AML-193 (cell line): ENCODE data around the gene LDB3.

ENCODE experiments used
- DNase-seq, 2 experiments: peaks; one replicate each; lab custom pipeline; 2025; lab: John Stamatoyannopoulos, UW

Gene LDB3

DNA sequence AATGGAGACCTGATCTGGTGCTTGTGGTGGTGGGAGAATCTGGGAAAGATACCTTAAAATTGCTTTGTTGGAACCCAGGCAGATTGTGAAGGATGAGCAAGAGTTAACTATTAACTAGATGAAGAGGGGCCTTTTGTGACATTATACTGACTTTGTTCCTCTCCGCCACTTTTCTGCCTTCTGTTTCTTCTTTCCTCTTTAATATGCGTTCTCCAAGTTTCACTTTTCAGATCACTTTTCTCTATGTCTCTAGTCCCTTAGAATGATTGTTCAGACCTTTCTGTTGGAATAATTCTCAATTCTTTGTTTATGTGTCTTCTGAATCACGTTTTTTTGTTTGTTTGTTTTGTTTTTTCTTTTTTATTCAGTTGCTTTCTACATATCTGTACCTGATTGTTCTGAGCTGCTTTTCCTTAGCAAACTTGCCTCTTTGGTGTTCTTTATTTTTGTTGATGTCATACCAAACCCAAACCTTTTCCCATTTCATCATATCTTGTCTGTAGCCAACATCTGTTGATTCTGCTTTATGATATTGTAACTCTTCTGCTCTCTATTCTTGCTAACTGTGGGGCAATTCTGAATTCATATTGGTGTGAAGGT is 90.9 kb downstream of the LDB3 start:
- peak; percentile 42 to 43 for DNase-seq

DNA sequence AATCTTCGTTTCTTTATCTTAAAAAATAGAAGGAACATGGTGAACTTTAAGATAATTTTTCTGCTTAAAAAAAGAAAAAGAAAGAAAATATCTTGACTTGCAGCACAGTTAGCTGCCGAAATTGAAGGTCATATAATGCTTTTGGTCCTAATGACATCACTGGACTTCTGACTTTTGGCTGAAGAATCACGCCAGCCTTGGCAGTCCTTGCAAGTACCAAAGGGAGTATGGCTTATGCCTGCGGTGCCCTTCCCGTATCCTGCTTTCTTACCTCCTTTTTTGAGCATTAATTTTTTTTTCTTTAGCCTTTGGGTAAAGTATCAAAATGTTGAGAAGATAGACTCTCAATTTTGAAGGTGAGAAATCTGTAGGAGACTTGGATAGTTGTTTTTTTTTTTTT is 95.1 kb downstream of the LDB3 start:
- no peak for DNase-seq

DNA sequence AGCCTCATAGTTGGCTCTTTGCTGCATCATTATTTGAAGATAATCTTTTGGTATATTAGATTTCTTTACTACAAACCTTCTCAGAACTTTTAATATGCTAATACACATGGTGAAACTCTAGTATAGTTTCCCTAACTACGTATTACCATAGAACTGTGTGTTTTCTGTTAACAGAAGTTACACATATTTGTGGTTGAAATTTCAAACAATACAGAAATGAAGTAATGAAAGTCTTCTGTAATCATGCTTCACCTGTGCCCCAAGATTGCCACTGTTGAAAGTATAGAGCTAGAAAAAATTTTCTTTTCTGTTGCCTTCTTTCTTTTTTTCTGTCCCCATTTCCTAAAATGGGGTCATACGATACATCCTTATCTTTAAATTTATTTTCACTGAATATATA is 97.2 kb downstream of the LDB3 start:
- peak; percentile 12 to 24 for DNase-seq

DNA sequence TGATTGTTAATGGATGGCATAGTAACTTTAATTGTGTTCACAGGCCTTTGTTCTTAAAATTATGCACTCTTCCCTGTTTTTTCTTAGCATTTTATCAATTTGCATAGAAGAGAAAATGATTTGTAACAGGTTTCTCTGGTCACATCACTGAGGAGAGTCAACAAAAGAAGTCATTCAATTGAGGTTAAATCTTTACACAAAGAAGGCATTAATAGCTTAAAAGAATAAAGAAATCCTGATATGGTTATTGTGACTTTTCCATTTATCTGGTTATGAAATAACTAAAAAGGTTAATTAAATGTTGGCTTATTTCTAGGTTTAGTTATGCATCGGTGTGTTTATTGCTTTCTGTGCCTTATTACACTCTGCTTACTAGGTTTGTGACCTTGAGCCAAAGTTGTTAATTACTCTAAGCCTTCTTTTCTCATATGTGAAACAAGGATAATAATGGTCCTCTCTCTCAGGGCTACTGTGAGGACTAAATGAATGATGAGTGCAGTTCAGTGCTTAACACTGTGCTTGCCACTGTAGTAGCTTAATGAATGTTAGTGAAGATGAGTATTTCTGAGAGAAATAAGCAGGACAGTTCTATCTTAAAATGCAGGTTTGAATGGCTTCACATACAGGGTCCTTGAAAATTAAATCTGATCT is 100.2 kb downstream of the LDB3 start:
- no peak for DNase-seq

DNA sequence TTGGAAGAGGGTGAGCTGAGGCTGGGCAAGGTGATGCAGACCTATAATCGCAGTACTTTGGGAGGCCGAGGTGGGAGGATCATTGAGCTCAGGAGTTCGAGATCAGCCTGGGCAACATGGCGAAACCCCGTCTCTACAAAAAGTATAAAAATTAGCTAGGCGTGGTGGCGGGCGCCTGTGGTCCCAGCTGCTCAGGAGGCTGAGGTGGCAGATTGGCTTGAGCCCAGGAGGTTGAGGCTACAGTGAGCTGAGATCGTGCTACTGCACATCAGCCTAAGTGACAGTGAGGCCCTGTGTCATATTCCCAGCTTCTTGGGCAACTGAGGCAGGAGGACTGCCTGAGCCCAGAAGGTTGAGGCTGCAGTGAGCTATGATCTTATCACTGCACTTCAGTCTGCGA is 101.7 kb downstream of the LDB3 start:
- DNase-seq, result no peak

DNA sequence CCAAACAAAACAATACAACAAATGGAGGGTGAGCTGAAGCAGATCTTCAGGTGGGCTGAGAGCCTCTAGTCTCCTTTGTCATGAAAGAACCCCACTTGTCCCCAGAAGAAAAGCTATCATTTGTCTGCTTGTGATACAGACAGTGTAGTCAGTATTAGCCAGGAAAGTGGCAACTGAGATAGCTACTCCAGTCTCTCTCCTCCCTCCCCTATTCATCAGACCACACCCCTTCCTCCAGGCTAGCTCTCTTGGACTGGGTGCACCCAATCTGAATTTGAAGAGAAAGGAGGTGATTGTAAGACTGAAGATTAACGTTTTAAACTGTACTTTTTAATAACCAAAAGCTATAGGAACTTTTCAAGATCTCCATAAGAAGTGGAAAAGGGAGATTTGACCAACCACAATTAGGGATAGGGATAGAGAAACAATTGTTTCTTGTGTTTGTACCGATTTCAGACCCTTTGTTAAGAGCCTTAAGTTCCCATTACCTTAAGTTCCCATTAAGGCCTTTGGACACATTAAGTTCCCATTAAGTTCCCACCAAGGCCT is 102.2 kb downstream of the LDB3 start:
- no peak for DNase-seq

DNA sequence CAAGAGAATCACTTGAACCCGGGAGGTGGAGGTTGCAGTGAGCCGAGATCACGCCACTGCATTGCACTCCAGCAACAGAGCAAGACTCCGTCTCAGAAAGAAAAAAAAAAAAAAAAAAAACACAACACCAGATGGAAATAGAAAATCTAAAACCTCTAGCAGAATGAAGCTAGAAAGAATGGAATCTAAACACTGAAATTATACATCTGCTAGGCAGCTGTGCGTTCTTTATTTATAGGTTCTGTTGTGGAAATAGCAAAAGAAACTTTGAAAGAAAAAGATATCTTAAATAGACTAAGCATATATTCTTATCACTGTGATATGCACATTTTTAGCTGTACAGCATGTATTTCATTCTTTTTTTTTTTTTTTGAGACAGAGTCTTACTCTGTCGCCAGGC is 105.2 kb downstream of the LDB3 start:
- DNase-seq, result no peak

DNA sequence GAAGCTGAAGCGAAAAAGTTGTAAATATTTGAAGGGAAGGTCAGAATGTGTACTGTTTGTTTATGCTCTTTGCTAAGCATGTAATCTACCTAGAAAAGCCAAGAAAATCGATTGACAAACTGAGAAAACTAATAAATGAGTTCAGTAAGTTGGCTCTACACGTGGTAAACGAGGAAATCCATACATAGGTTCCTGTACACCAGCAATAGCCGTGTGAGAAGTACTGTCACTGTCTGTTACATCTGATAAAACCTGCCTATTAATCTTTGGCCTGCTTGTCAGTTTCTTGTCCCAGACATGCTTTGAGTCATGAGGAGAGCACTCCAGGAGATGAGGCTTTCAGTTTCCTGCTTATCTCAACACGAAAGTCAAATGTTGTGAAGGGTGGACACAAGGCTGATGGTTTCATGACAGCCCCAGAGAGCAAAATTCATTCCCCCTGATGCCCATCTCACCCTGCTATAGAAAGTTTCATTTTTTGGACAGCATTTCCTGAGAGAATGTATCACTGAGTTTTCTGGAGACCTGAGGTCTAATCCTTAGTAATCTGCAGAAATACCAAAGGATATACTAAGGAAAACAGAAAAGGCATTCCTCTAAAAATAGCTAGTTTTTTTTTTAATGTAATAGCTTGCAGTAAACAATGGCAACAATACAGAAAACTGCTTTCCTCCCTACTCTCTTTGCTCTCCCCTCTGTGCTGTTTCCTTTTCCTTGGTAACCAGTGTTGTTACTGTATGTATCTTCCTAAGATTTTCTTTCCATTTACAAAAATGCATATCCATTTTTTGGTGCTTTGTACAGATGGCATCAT is 107.0 kb downstream of the LDB3 start:
- DNase-seq, result no peak

DNA sequence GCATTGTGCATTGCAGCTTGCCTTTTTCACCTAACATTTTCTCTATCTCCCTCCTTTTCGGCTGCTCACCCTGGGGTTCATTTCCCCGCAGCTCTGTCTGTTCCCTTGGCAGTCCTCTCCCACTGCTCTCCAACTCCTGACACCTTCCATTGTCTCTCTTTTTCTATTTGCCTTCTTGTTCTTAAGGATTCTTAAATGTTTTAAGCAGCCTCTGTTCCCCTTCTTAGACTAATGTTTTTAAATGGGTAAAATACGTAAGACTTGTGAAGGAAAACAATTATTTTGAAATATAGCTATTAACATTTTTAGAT is 107.5 kb downstream of the LDB3 start:
- no peak for DNase-seq

DNA sequence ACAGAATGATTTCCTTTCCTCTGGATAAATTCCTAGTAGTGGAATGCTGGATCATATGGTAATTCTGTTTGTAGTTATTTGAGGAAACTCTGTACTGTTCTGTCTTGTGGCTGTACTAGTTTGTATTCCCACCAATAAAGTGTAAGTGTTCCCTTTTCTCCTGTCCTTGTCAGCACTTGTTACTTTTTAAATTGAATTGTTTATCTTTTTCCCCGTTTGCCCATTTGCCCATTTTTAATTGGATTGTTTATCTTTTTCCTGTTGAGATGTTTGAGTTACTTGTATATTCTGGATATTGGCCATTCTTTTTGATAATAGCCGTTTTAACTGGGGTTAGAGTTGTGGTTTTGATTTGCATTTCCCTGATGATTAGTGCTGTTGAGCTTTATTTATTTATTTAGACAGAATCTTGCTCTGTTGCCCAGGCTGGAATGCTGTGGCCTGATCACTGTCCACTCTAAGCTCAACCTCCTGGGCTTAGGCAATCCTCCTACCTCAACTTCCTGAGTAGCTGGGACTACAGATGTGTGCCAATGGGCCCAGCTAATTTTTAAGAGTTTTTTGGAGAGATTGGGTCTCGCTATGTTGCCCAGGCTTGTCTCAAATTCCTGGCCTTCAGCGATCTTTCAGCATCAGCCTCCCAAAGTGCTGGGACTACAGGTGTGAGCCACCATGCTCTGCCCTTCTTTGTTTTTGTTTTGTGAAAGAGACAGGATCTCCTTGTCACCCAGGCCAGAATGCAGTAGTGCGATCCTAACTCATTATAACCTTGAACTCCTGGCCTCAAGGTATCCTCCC is 111.1 kb downstream of the LDB3 start:
- no peak for DNase-seq

DNA sequence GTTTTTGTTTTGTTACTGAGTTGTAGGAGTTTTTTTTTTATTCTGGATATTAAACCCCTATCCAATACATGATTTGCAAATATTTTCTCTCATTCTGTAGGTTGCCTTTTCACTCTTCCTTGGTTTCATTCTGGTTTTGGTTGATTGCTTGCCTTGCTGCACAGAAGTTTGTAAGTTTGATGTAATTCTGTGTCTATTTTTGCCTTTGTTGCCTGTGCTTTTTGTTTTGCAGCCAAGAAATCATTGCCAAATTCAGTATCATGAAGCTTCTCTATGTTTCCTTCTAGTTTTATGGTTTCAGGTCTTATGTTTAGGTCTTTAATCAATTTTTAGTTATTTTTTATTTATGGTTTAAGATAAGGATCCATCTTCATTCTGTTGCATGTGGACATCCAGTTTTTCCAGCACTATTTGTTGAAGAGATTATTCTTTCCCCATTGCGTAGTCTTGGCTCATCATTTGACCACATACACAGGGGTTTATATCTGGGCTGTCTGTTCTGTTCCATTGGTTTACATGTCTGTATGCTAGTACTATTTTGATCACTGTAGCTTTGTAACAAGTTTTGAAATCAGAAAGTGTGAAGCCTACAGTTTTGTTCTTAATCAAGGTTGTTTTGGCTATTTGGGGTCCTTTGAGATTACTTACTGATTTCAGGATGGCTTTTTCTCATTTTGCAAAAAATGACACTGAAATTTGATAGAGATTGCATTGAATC is 114.5 kb downstream of the LDB3 start:
- no peak for DNase-seq

DNA sequence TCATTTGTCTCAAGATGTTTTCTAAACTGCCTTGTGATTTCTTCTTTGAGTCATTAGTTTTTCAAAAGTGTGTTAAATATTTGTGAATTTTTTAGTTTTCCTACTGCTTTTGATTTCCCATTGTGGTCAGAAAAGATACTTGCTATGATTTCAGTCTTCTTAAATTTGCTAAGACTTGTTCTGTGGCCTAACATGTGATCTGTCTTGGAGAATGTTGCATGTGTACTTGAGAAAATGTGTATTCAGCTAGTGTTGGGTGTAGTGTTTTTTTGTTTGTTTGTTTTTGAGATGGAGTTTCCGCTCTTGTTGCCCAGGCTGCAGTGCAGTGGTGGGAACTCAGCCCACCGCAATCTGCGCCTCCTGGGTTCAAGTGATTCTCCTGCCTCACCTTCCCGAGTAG is 116.7 kb downstream of the LDB3 start:
- DNase-seq, result no peak
